RWPE2 (cell line): ENCODE data around the gene MTR.

Experiments
- ATAC-seq: fragments of 200-7000 bp; cut with Tn5 transposase; 3 replicates; pipeline ENCODE4 v1.9.1; 2021; ENCODE audit warnings: low read depth
- DNase-seq: peaks from one replicate; pipeline ENCODE4 v3.0.0-alpha.2; 2020; ENCODE audit warnings: low spot score
- H3K27ac ChIP-seq: fragments of 450-650 bp; 2 replicates; pipeline ENCODE4 v1.5.1; 2017; ENCODE audit warnings: mild to moderate bottlenecking; ENCODE audit not compliant: poor library complexity, severe bottlenecking
- H3K27me3 ChIP-seq: fragments of 250-450 bp; sonication (Bioruptor Pico); 2 replicates; pipeline ENCODE4 v1.5.1; 2021; ENCODE audit warnings: mild to moderate bottlenecking, moderate library complexity; ENCODE audit not compliant: insufficient read depth, poor library complexity, severe bottlenecking
- H3K36me3 ChIP-seq: fragments of 250-450 bp; sonication (Bioruptor Pico); 2 replicates; pipeline ENCODE4 v1.5.1; 2020; ENCODE audit warnings: low read depth, mild to moderate bottlenecking, moderate library complexity
- H3K4me1 ChIP-seq: fragments of 250-450 bp; sonication (Bioruptor Pico); 2 replicates; pipeline ENCODE4 v1.5.1; 2021; ENCODE audit warnings: mild to moderate bottlenecking, moderate library complexity; ENCODE audit not compliant: insufficient read depth, poor library complexity, severe bottlenecking
- H3K4me3 ChIP-seq: fragments of 250-450 bp; sonication (Bioruptor Pico); 2 replicates; pipeline ENCODE4 v1.5.1; 2021; ENCODE audit warnings: mild to moderate bottlenecking, moderate library complexity; ENCODE audit not compliant: severe bottlenecking
- H3K9me3 ChIP-seq: fragments of 250-450 bp; sonication (Bioruptor Pico); 2 replicates; pipeline ENCODE4 v1.5.1; 2021; ENCODE audit warnings: mild to moderate bottlenecking, moderate library complexity; ENCODE audit not compliant: severe bottlenecking
- CTCF ChIP-seq: fragments of 450-650 bp; IDR thresholded peaks from one replicate; pipeline ENCODE4 v1.5.1; 2017; ENCODE audit warnings: mild to moderate bottlenecking, moderate library complexity; ENCODE audit not compliant: poor library complexity, severe bottlenecking

MTR gene

DNA sequence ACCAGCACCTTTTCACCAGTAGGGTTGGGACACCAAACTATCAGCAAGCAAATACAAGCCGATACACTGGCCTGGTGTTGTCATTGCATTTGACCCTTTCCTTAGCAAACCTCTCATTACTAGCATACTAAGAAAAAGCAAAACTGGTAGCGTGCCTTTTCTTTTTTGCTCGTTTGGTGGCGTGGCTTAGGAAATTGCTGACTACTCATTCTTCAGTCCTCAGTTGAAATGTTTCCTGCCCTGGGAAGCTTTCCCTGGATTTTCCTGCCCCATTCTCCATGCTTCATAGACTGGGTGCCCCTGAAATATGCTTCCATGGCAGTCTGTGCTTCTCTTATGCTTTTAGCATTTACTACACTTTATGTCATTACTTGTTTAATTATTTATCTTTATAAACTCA is 42.0 kb downstream of the MTR start:
- TF ChIP-seq CTCF, result no peak
- DNase-seq (no peak), ATAC-seq (no peak)
- H3K9me3 ChIP-seq, result no peaks in the 10 kb centered on the region
- H3K4me3 ChIP-seq, result no peak overlapping the region
- H3K27ac ChIP-seq, result no peak overlapping the region
- no peaks in the 10 kb centered on the region for H3K27me3 ChIP-seq
- no peaks in the 10 kb centered on the region for H3K4me1 ChIP-seq
- H3K36me3 ChIP-seq, result peaks cover 60% of the 10 kb centered on the region

GRCh38 chr1:236837897-236838296 is 42.8 kb downstream of the MTR start:
- Histone ChIP-seq H3K4me1 (no peaks in the 10 kb centered on the region), H3K4me3 (no peak overlapping the region), H3K9me3 (no peaks in the 10 kb centered on the region), H3K27ac (no peak overlapping the region), H3K36me3 (peaks cover 54% of the 10 kb centered on the region), H3K27me3 (no peaks in the 10 kb centered on the region)
- TF ChIP-seq CTCF, result no peak
- DNase-seq (no peak), ATAC-seq (no peak)

DNA sequence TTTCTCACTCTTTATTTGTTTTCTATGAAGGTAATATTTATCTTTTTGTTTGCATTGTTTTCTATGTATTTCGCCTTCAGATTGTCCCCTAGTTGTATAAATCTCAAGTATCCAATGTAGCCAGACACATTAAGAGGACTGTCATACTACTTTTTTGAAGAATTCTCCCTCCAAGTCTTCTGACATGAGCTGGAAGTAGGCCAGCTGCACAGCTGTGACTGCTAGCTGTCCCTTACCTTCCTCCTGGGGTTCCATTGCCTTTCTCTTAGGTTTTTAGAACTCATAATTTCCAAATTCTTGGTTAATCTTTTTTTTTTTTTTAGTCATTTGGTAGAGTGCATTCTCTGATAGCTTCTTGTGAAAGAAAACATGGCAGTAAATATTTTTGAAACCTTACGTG is 46.2 kb downstream of the MTR start:
- Histone ChIP-seq H3K4me3 (no peak overlapping the region), H3K9me3 (no peaks in the 10 kb centered on the region), H3K27me3 (no peaks in the 10 kb centered on the region), H3K36me3 (peaks cover 37% of the 10 kb centered on the region), H3K4me1 (no peaks in the 10 kb centered on the region), H3K27ac (no peak overlapping the region)
- no peak for ATAC-seq
- TF ChIP-seq CTCF, result no peak
- DNase-seq, result no peak

- Histone ChIP-seq H3K9me3 (no peaks in the 10 kb centered on the region), H3K27me3 (no peaks in the 10 kb centered on the region), H3K4me3 (no peak overlapping the region), H3K36me3 (peaks cover 5% of the 10 kb centered on the region), H3K27ac (no peak overlapping the region), H3K4me1 (no peaks in the 10 kb centered on the region)
- no peak for ATAC-seq
- DNase-seq, result no peak
- TF ChIP-seq CTCF, result no peak
Measured at GRCh38 chr1:236844499-236845271, 49.6 kb downstream of the MTR start.

GRCh38 chr1:236845830-236846229 is 50.7 kb downstream of the MTR start:
- no peaks in the 10 kb centered on the region for H3K4me1 ChIP-seq
- no peak overlapping the region for H3K27ac ChIP-seq
- TF ChIP-seq CTCF, result no peak
- no peaks in the 10 kb centered on the region for H3K36me3 ChIP-seq
- H3K27me3 ChIP-seq, result no peaks in the 10 kb centered on the region
- H3K9me3 ChIP-seq, result no peaks in the 10 kb centered on the region
- ATAC-seq, result no peak
- no peak overlapping the region for H3K4me3 ChIP-seq
- DNase-seq, result no peak
